ENCODE measurements around the gene TXNL4B.

TXNL4B gene

GRCh38 chr16:72043058-72043457 is 50.4 kb downstream of the TXNL4B start:
- TF ChIP-seq GATA3 (IDR thresholded peaks at IDR 0.05; ENCODE audit: low read depth, low read length) (no peak), GATA2 (IDR thresholded peaks at IDR 0.05; ENCODE audit: low read depth, low read length) (no peak)

GRCh38 chr16:72042157-72042660 is 51.2 kb downstream of the TXNL4B start:
- no peak for TF ChIP-seq GATA2 (IDR thresholded peaks at IDR 0.05; ENCODE audit: low read depth, low read length)
- TF ChIP-seq GATA3 (IDR thresholded peaks at IDR 0.05; ENCODE audit: low read depth, low read length), result no peak

GRCh38 chr16:72036098-72036497 is 57.3 kb downstream of the TXNL4B start:
- no peak for TF ChIP-seq GATA3 (IDR thresholded peaks at IDR 0.05; ENCODE audit: low read depth, low read length)
- no peak for TF ChIP-seq GATA2 (IDR thresholded peaks at IDR 0.05; ENCODE audit: low read depth, low read length)

All from SH-SY5Y (cell line).